Nephron (organoid): ENCODE data around the gene SAMD4B.

Experiments used
- H3K27ac Mint-ChIP-seq, 3 experiments: 2 replicates each; pipeline ENCODE4 v1.8.0; 2020; ENCODE audit warnings: mixed read lengths in 3 of 3, mild to moderate bottlenecking in 2 of 3, moderate library complexity in 1 of 3
- H3K27me3 Mint-ChIP-seq: 2 replicates; pipeline ENCODE4 v1.8.0; 2021; ENCODE audit warnings: low read depth, mild to moderate bottlenecking, moderate library complexity, mixed read lengths
- H3K36me3 Mint-ChIP-seq: 2 replicates; pipeline ENCODE4 v1.8.0; 2020; ENCODE audit warnings: low read depth, mixed read lengths
- H3K4me1 Mint-ChIP-seq: 2 replicates; pipeline ENCODE4 v1.8.0; 2020; ENCODE audit warnings: mixed read lengths
- H3K4me3 Mint-ChIP-seq, 3 experiments: 2 replicates each; pipeline ENCODE4 v1.8.0; 2020; ENCODE audit warnings: mild to moderate bottlenecking in 3 of 3, mixed read lengths in 3 of 3, moderate library complexity in 2 of 3
- H3K9me3 Mint-ChIP-seq: 2 replicates; pipeline ENCODE4 v1.8.0; 2020; ENCODE audit warnings: mixed read lengths
- TF ChIP-seq, protein P1 (sequence below), 3 experiments: fragments of 200-600 bp; sonication (generic); IDR thresholded peaks; one replicate each; pipeline ENCODE4 v1.5.0; 2021; ENCODE audit warnings: antibody characterized with exemption in 3 of 3; ENCODE audit not compliant: unreplicated experiment in 3 of 3

The SAMD4B gene

GRCh38 chr19:39409208-39410016 is 67.2 kb downstream of the SAMD4B start:
- no peaks in the 10 kb centered on the region for H3K9me3 Mint-ChIP-seq
- H3K4me1 Mint-ChIP-seq = peaks cover 38% of the 10 kb centered on the region
- peak overlapping the region; percentile 91 to 98 (median 97) for H3K27ac Mint-ChIP-seq
- TF ChIP-seq, protein P1, sequence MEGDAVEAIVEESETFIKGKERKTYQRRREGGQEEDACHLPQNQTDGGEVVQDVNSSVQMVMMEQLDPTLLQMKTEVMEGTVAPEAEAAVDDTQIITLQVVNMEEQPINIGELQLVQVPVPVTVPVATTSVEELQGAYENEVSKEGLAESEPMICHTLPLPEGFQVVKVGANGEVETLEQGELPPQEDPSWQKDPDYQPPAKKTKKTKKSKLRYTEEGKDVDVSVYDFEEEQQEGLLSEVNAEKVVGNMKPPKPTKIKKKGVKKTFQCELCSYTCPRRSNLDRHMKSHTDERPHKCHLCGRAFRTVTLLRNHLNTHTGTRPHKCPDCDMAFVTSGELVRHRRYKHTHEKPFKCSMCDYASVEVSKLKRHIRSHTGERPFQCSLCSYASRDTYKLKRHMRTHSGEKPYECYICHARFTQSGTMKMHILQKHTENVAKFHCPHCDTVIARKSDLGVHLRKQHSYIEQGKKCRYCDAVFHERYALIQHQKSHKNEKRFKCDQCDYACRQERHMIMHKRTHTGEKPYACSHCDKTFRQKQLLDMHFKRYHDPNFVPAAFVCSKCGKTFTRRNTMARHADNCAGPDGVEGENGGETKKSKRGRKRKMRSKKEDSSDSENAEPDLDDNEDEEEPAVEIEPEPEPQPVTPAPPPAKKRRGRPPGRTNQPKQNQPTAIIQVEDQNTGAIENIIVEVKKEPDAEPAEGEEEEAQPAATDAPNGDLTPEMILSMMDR (IDR thresholded peaks at IDR 0.05; ENCODE audit: unreplicated experiment in 3 of 3) = no peak
- H3K36me3 Mint-ChIP-seq = peaks cover 6% of the 10 kb centered on the region
- H3K4me3 Mint-ChIP-seq = peak overlapping the region; percentile 97 to 99 (median 97)
- H3K27me3 Mint-ChIP-seq = peaks cover 5% of the 10 kb centered on the region

DNA sequence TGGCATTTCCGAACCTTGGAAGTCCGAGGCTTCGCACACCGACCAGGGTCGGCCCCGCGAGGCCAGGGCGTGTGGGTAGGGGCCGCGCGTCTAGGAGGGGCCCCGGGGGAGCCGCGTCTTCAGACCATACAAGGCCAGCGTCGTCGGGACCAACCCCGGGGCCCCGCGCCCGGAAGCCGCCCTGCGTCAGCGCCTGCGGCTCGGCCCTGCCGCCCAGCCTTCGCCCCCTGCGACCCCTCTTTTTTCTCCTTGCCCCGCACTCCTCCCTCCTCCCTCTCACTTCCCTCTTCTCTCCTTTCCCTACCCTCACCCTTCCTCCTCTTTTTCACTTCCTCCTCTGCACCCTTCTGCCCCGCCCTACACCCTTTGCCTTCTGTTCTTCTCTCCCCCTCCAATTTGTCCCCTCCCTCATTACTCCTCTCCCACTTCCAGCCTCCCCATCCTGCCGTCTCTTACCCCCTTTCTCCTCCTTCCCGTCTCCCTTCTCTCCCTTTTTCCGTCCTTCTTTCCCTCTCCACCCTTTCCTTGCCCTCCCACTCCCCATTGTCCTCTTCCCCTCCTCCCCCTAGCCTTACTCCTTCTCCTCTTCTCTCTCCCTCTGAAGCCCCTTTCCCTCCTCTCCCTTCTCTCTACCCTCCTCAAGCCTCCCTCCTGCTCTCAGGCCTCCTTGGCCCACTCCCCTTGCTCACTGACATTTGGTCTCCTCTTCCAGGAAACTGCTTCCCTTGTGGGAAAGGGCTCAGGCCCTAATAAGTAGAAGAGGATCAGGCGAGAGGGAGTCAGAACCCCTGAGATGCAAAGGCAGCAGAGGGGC is 68.0 kb downstream of the SAMD4B start:
- peaks cover 10% of the 10 kb centered on the region for H3K36me3 Mint-ChIP-seq
- H3K4me1 Mint-ChIP-seq = peaks cover 42% of the 10 kb centered on the region
- TF ChIP-seq, protein P1 (IDR thresholded peaks at IDR 0.05; ENCODE audit: unreplicated experiment in 3 of 3) = no peak

GRCh38 chr19:39410831-39411080 is 68.5 kb downstream of the SAMD4B start:
- H3K27ac Mint-ChIP-seq = peak overlapping the region; percentile 91 to 98 (median 96)
- H3K27me3 Mint-ChIP-seq = peaks cover 5% of the 10 kb centered on the region
- TF ChIP-seq, protein P1 (IDR thresholded peaks at IDR 0.05; ENCODE audit: unreplicated experiment in 3 of 3) = no peak
- H3K9me3 Mint-ChIP-seq = no peaks in the 10 kb centered on the region
- H3K4me1 Mint-ChIP-seq = peaks cover 42% of the 10 kb centered on the region
- H3K36me3 Mint-ChIP-seq = peaks cover 14% of the 10 kb centered on the region
- H3K4me3 Mint-ChIP-seq = peak overlapping the region; percentile 97 to 99 (median 97)

More for the DNA sequence above, 68.0 kb downstream of the SAMD4B start:
- Mint-ChIP-seq H3K27ac (peak overlapping the region; percentile 91 to 98 (median 96)), H3K27me3 (peaks cover 5% of the 10 kb centered on the region), H3K9me3 (no peaks in the 10 kb centered on the region), H3K4me3 (peak overlapping the region; percentile 97 to 99 (median 97))

DNA sequence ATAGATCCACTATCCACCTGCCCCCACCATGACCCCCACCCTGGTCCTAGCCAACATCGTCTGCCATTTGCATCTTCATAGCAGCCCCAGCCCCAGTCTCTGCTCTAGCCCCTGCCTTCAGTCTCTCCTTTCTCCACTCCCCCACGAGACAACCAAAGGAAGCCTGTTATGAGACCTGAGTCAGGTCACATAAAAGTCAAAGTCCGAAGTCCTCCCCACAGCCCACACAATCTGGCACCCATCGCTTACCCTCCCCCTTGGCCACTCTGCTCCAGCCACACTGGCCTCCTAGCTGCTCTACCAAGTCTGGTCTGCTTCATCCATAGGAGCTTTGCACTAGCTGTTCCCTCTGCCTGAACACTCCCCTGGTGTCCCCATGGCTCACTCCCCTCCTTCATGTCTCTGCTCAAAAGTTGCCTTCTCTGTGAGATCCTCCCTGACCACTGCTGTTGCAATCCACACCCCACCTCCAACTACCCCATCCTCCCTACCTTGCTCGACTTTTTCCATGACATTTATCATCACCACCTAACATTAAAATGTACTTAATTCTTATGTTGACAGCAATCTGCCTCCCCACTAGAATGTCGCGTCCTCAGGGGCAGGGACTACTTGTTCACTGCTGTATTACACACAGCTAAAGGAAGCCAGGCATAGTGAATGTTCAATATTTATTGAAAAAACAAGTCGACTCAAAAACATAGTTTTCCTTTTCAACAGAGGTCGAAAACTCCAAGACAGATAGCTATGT is 69.0 kb downstream of the SAMD4B start:
- TF ChIP-seq, protein P1 (IDR thresholded peaks at IDR 0.05; ENCODE audit: unreplicated experiment in 3 of 3) = no peak
- H3K4me3 Mint-ChIP-seq = peak overlapping the region; percentile 97 to 99 (median 97)

GRCh38 chr19:39411832-39412099 is 69.5 kb downstream of the SAMD4B start:
- peak overlapping the region; percentile 91 to 98 (median 96) for H3K27ac Mint-ChIP-seq
- peaks cover 14% of the 10 kb centered on the region for H3K36me3 Mint-ChIP-seq
- TF ChIP-seq, protein P1 (IDR thresholded peaks at IDR 0.05; ENCODE audit: unreplicated experiment in 3 of 3) = peak; percentile 96 to 98 (median 97)
- H3K27me3 Mint-ChIP-seq = peaks cover 5% of the 10 kb centered on the region
- H3K4me1 Mint-ChIP-seq = peaks cover 36% of the 10 kb centered on the region
- H3K4me3 Mint-ChIP-seq = peak overlapping the region; percentile 97 to 99 (median 97)
- H3K9me3 Mint-ChIP-seq = no peaks in the 10 kb centered on the region

More for the DNA sequence above, 69.0 kb downstream of the SAMD4B start:
- Mint-ChIP-seq H3K9me3 (no peaks in the 10 kb centered on the region), H3K27ac (peak overlapping the region; percentile 91 to 98 (median 96)), H3K36me3 (peaks cover 14% of the 10 kb centered on the region), H3K27me3 (peaks cover 5% of the 10 kb centered on the region), H3K4me1 (peaks cover 38% of the 10 kb centered on the region)
